ENCODE results near the gene CYP24A1. TPM values are rescaled to one million over a fixed set of nuclear protein-coding genes. Genes with fewer than 3 reads are reported as not detected.

CYP24A1 gene
- total and polyA plus RNA-seq, 2 experiments from 2014 or later: not detected

DNA sequence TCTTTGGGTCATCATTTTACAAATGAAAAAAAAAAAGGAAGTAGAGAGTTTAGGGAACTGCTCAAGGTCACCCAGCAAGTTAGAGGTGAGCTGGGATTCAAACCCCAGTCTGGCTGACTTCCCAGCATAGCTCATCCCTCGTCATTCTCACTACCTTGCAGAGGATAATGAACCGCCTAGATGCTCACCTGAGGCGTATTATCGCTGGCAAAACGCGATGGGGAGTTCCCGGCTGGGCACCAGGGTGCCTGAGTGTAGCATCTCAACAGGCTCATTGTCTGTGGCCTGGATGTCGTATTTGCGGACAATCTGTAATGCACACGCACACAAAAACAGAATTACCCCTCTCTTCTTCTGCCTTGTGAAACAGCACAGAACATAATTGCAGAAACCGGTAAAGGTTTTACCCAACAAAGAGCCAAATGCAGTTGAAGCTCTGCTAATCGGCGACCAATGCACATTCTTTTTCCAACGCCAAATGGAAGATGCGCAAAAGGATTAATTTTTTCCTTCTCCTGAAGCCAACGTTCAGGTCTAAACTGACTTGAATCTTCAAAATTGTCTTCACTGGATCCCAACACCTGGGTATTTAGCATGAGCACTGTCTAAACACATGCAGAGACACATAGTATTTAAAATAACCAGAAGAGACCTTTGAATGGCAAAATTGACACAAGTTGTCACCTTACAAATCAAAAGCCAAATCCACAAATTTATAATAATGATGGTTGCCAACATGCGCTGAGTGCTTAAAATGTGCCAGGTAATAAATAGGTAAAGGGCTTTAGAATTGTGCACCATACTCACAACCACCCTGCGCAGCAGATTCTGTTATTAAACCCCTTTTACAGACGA, 16.6 kb downstream of the CYP24A1 start:
- Histone ChIP-seq H3K27ac (no peak overlapping the region), H3K36me3 (no peaks in the 10 kb centered on the region), H3K4me1 (ENCODE audit: low read depth) (peaks cover 3% of the 10 kb centered on the region), H3K9me3 (ENCODE audit: low read depth) (no peaks in the 10 kb centered on the region), H3K4me3 (no peak overlapping the region), H3K27me3 (no peaks in the 10 kb centered on the region)
- DNase-seq (ENCODE audit: low read depth in 1 of 2, low spot score in 1 of 2): no peak
- no peak for TF ChIP-seq CTCF (IDR thresholded peaks at IDR 0.05; ENCODE audit: low read depth, low read length)

GRCh38 chr20:54156522-54156921, 17.3 kb downstream of the CYP24A1 start:
- Histone ChIP-seq H3K27ac (no peak overlapping the region), H3K27me3 (no peaks in the 10 kb centered on the region), H3K36me3 (no peaks in the 10 kb centered on the region), H3K4me3 (no peak overlapping the region), H3K4me1 (ENCODE audit: low read depth) (peaks cover 3% of the 10 kb centered on the region), H3K9me3 (ENCODE audit: low read depth) (no peaks in the 10 kb centered on the region)
- no peak for DNase-seq (ENCODE audit: low read depth in 1 of 2, low spot score in 1 of 2)
- TF ChIP-seq CTCF (IDR thresholded peaks at IDR 0.05; ENCODE audit: low read depth, low read length): no peak

GRCh38 chr20:54155736-54156317, 18.0 kb downstream of the CYP24A1 start:
- Histone ChIP-seq H3K4me3 (no peak overlapping the region), H3K27ac (no peak overlapping the region), H3K36me3 (no peaks in the 10 kb centered on the region), H3K27me3 (no peaks in the 10 kb centered on the region), H3K4me1 (ENCODE audit: low read depth) (peaks cover 3% of the 10 kb centered on the region), H3K9me3 (ENCODE audit: low read depth) (no peaks in the 10 kb centered on the region)
- no peak for DNase-seq (ENCODE audit: low read depth in 1 of 2, low spot score in 1 of 2)
- no peak for TF ChIP-seq CTCF (IDR thresholded peaks at IDR 0.05; ENCODE audit: low read depth, low read length)

DNA sequence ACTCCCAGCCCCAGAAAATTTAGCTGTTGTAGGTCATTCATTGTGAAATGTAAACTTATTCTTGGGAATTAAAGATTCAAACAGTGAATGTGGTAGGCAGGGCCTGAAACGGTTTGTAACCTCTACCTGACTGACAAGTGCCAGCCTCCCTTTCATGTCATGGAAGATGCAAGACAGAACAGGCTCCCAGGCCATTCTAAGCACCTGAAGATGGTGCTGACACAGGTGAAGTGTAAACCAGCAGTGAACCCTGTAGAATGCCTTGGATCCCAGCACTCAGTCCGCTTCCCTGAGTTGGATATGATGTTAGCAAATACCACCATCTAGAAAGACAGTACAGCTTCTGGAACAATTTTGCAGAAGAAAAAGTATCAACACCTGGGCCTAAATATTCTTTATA, 19.3 kb downstream of the CYP24A1 start:
- peaks cover 3% of the 10 kb centered on the region for H3K4me1 ChIP-seq (ENCODE audit: low read depth)
- H3K4me3 ChIP-seq: no peak overlapping the region
- H3K27me3 ChIP-seq: no peaks in the 10 kb centered on the region
- H3K27ac ChIP-seq: peak overlapping the region; percentile 10
- no peaks in the 10 kb centered on the region for H3K36me3 ChIP-seq
- no peak for DNase-seq (ENCODE audit: low read depth in 1 of 2, low spot score in 1 of 2)
- no peak for TF ChIP-seq CTCF (IDR thresholded peaks at IDR 0.05; ENCODE audit: low read depth, low read length)
- H3K9me3 ChIP-seq (ENCODE audit: low read depth): no peaks in the 10 kb centered on the region

DNA sequence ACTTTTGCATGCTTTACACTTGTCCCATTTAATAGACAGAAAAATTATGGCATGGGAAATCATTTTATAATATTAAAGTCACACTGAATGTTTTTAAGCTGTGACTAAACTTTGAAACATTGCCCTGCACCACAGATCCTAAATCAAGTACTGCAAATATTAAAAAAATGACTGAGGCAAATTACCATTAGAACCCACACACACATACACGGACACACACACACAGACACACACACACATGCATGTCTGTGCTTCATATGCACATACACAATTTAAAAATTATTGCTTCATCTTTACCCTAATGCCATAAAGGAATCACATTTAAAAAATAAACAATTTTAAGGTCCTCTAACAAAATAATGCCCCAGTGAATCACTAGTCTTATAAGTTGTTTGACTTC, 19.9 kb downstream of the CYP24A1 start:
- Histone ChIP-seq H3K4me3 (no peak overlapping the region), H3K27me3 (no peaks in the 10 kb centered on the region), H3K36me3 (no peaks in the 10 kb centered on the region), H3K4me1 (ENCODE audit: low read depth) (peaks cover 3% of the 10 kb centered on the region), H3K27ac (no peak overlapping the region), H3K9me3 (ENCODE audit: low read depth) (no peaks in the 10 kb centered on the region)
- TF ChIP-seq CTCF (IDR thresholded peaks at IDR 0.05; ENCODE audit: low read depth, low read length): no peak
- DNase-seq (ENCODE audit: low read depth in 1 of 2, low spot score in 1 of 2): no peak
